K562 treated with DMSO at 1 percent for 12 hours (cell line): ENCODE data around the gene CSNK1G2. TPM values are rescaled to one million over a fixed set of nuclear protein-coding genes. Genes with fewer than 3 reads are reported as not detected.

Experiments
- total RNA-seq: library from RNA; unstranded; fragments of 300-600 nt; gene quantifications from 2 replicates; pipeline ENCODE4 v1.2.3, GENCODE V29; 2022; ENCODE audit not compliant: insufficient read depth

CSNK1G2 gene
- 74.0 and 105 TPM in 2 replicates for total RNA-seq

DNA sequence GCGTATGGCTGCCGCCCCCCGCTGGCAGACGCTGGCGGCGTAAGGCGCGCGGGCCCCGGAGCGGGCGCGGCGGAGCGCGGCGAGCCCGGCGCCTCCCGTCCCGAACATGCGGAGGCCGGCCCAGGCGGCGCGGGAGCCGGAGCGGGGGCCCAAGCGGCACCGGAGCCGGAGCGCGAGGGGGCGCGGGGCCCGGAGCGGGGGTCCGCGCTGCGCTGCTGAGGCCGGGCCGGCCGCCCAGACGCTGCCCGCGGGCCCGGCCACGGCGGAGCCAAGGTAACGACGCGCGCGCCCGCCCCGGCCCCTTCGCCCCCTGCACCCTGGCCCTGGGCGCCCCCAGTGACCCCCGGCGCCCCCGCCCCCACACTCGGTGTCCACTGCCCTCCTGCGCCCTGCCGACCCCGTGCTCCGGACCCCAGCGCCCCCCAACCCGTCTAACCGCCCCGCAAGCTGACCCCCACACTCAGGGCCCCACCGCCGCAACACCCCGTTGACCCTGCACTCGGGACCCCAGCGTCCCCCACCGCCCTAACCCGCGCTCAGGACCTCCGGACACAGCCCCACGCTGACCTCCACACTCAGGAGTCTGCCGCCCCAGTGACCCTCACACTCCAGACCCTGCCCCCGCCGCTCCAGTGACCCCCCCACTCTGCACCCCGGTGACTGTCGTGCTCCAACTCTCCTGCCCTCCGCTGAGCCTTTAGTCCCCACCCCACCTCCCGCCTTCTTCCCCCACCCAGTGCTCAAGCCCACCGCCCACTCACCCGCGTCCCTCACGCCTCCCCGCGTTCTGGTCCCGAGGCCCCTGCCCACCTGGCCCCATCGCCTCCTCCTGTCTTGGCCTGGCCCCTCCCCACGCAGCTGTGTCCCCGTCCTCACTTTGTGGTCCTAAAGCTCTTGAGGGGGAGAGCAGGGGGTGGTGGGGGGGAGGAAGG is at the start of gene CSNK1G2:
TSS of gene CSNK1G2 (plus strand) at position 27 of the 932 bp plus-strand sequence. CDS start 28,601 bp downstream, outside the sequence.

DNA sequence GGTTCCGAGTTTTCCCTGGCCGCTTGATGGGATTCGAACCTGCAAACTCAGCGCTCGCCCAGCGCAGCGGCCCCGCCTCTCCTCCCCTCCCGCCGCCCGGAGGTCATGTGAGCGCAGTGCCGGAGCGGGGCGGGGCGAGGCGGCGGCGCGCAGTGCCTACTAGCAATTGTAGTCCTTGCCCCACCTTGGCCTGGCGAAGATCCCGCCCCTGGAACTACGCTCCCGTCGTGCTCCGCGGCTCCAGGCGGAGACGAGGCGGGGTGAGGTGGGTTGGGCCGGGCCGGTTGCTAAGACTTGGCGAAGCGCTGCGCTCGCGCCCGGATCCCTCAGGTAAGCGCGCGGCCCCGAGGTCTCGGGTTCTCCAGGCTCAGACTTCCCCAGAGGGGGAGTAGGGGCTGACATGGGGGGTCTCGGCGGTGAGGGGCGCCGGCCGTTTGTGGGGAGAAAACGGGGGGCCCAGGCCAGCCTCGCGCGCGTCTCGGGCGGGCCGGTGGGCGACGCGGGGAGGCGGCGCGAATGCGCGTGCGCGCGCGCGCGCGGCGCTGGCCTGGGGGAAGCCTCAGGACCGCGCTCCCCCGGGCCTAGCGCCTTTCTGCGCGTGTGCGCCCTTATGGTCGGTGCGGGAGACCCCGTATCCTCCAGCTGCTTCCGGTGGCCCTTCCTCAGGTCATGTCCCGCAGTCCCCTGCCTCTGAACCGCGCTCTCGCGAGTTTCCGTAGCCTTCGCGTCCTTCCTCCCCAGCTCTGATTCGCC is 35.7 kb upstream of the CSNK1G2 start, which contains the start of the genes ADAT3 and SCAMP4:
TSS of gene ADAT3 (plus strand) at position 290 of the 753 bp plus-strand sequence. CDS start 6,649 bp downstream, outside the sequence.
TSS of gene SCAMP4 (plus strand) at position 290 of the 753 bp plus-strand sequence. CDS start 9,621 bp downstream, outside the sequence.

DNA sequence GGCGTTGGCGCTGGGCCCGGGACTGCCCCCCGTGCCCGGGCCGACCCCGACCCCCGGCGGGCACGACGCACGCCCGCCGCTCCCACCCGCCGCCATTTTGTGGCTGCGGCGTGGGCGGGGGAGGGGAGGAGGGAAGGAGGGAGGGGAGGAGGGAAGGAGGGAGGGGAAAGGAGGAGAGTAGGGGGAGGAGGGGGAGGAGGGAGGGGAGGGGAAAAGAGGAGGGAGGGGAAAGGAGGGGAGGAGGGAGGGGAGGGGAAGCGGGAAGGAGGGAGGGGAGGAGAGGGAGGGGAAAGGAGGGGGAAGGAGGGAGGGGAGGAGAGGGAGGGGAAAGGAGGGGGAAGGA is 74.6 kb downstream of the CSNK1G2 start, which contains the start of gene BTBD2:
TSS of gene BTBD2 (minus strand) at position 107 of the 343 bp plus-strand sequence. CDS start at position 96, 11 bp downstream.

Other genes with a start within 250 kb of the CSNK1G2 start
- gene ONECUT3, start 187.7 kb upstream of the CSNK1G2 start, total RNA-seq = not detected in 2 replicates
- gene ATP8B3, start 128.9 kb upstream of the CSNK1G2 start, total RNA-seq = 1.8 and 4.2 TPM in 2 replicates
- gene REXO1, start 92.7 kb upstream of the CSNK1G2 start, total RNA-seq = 20.9 and 35.6 TPM in 2 replicates
- gene KLF16, start 77.6 kb upstream of the CSNK1G2 start, total RNA-seq = 16.0 and 23.1 TPM in 2 replicates
- 134 and 194 TPM in 2 replicates for gene ABHD17A, start 55.7 kb upstream of the CSNK1G2 start, total RNA-seq
- gene ADAT3, start 35.8 kb upstream of the CSNK1G2 start, total RNA-seq = 24.3 and 32.0 TPM in 2 replicates
- 28.8 and 59.6 TPM in 2 replicates for gene SCAMP4, start 35.8 kb upstream of the CSNK1G2 start, total RNA-seq
- 79.8 and 89.2 TPM in 2 replicates for gene BTBD2, start 74.5 kb downstream of the CSNK1G2 start, total RNA-seq
- gene MKNK2, start 110.1 kb downstream of the CSNK1G2 start, total RNA-seq = 220 and 387 TPM in 2 replicates
- gene MOB3A, start 155.2 kb downstream of the CSNK1G2 start, total RNA-seq = 9.5 and 14.9 TPM in 2 replicates
- gene IZUMO4, start 155.7 kb downstream of the CSNK1G2 start, total RNA-seq = 1.2 and 1.6 TPM in 2 replicates
- gene AP3D1, start 210.4 kb downstream of the CSNK1G2 start, total RNA-seq = 68.6 and 125 TPM in 2 replicates
- 16.7 and 43.9 TPM in 2 replicates for gene DOT1L, start 222.8 kb downstream of the CSNK1G2 start, total RNA-seq